Measurements from ENCODE around the gene BMP7.

- no peak for TF ChIP-seq POLR2AphosphoS5 (IDR thresholded peaks at IDR 0.05; ENCODE audit: low read depth, low read length)
- TF ChIP-seq TAF1 (IDR thresholded peaks at IDR 0.05; ENCODE audit: low read depth, low read length): no peak
- TF ChIP-seq POLR2A (IDR thresholded peaks at IDR 0.05; ENCODE audit: low read depth, low read length): no peak
Observed at GRCh38 chr20:57256205-57256604, 10.2 kb downstream of the BMP7 start.

Measured in GM12891 (cell line).